ENCODE data around the gene PDGFA. TPM values are rescaled to one million over a fixed set of nuclear protein-coding genes. Genes with fewer than 3 reads are reported as not detected.

The PDGFA gene
- total and polyA plus RNA-seq, 4 donors = 21.8 to 40.6 (median 25.6) TPM

- WGBS, 2 donors = 92 to 94% methylated on average over 4 of the region's 4 CpGs
Measured at GRCh38 chr7:527723-528122, 8.1 kb upstream of the PDGFA start.

DNA sequence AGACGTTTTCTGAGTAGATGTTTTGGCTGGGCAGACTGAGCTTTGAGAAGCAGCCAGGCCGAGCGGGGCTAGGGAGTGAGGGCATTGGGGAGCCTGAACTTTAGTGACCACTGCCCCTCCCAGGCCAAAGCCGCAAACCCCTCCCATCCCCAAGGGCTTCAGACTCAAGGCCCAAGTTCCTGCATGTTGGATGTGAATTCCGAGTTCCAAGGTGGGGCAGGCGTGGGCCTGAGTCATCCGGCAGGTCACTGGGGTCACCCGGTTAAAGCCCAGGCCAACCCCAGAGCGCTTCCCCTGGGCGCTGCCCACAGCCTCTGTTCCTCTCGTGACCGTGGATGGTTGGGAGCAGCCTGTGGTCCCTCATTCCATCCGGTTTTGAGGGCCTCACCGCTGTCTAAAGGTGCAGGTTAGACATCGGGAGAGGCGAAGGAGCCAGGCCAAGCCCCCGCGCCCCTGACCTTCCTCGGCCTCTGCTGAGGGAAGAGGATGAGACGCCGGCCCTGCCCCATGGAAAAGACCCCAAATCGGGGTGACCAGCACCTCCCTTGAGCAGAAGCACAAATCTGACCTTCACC, 6.9 kb upstream of the PDGFA start:
- no peak overlapping the region for H3K9ac ChIP-seq (ENCODE audit: insufficient read depth in 1 of 2, low read length in 2 of 2)
- DNase-seq = no peak
- H3K4me3 ChIP-seq = no peak overlapping the region
- H3K36me3 ChIP-seq (ENCODE audit: control insufficient read depth in 4 of 4, insufficient read depth in 4 of 4, low read length in 4 of 4) = no peaks in the 10 kb centered on the region
- H3K27ac ChIP-seq (ENCODE audit: low read depth in 1 of 2, low read length in 1 of 2) = no peak overlapping the region
- H3K4me1 ChIP-seq (ENCODE audit: control insufficient read depth in 5 of 5, insufficient read depth in 5 of 5, low read length in 5 of 5) = peaks cover 0 to 4% (median 3%) of the 10 kb centered on the region in 5 donors
- ATAC-seq (ENCODE audit: insufficient read depth, low FRiP score) = no peak
- 87 to 89% methylated on average over 22 of the region's 22 CpGs for WGBS, 2 donors
- H3K9me3 ChIP-seq (ENCODE audit: control insufficient read depth in 4 of 4, insufficient read depth in 3 of 4, low read length in 3 of 4) = peaks cover 0 to 3% (median 0%) of the 10 kb centered on the region in 4 donors
- TF ChIP-seq, protein P1, sequence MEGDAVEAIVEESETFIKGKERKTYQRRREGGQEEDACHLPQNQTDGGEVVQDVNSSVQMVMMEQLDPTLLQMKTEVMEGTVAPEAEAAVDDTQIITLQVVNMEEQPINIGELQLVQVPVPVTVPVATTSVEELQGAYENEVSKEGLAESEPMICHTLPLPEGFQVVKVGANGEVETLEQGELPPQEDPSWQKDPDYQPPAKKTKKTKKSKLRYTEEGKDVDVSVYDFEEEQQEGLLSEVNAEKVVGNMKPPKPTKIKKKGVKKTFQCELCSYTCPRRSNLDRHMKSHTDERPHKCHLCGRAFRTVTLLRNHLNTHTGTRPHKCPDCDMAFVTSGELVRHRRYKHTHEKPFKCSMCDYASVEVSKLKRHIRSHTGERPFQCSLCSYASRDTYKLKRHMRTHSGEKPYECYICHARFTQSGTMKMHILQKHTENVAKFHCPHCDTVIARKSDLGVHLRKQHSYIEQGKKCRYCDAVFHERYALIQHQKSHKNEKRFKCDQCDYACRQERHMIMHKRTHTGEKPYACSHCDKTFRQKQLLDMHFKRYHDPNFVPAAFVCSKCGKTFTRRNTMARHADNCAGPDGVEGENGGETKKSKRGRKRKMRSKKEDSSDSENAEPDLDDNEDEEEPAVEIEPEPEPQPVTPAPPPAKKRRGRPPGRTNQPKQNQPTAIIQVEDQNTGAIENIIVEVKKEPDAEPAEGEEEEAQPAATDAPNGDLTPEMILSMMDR (IDR thresholded peaks at IDR 0.05; ENCODE audit: control extremely low read depth, extremely low read depth) = no peak
- H3K27me3 ChIP-seq (ENCODE audit: control insufficient read depth in 3 of 3, insufficient read depth in 3 of 3, low read length in 2 of 3) = peaks cover 0 to 18% (median 17%) of the 10 kb centered on the region in 3 donors

More at GRCh38 chr7:527723-528122, 8.1 kb upstream of the PDGFA start:
- H3K9ac ChIP-seq (ENCODE audit: insufficient read depth in 1 of 2, low read length in 2 of 2) = no peak overlapping the region
- no peak for ATAC-seq (ENCODE audit: insufficient read depth, low FRiP score)
- H3K9me3 ChIP-seq (ENCODE audit: control insufficient read depth in 4 of 4, insufficient read depth in 3 of 4, low read length in 3 of 4) = peaks cover 0 to 3% (median 0%) of the 10 kb centered on the region in 4 donors
- DNase-seq = no peak
- no peak overlapping the region for H3K27ac ChIP-seq (ENCODE audit: low read depth in 1 of 2, low read length in 1 of 2)
- no peaks in the 10 kb centered on the region for H3K36me3 ChIP-seq (ENCODE audit: control insufficient read depth in 4 of 4, insufficient read depth in 4 of 4, low read length in 4 of 4)
- H3K27me3 ChIP-seq (ENCODE audit: control insufficient read depth in 3 of 3, insufficient read depth in 3 of 3, low read length in 2 of 3) = peaks cover 0 to 17% (median 13%) of the 10 kb centered on the region in 3 donors
- no peaks in the 10 kb centered on the region for H3K4me1 ChIP-seq (ENCODE audit: control insufficient read depth in 5 of 5, insufficient read depth in 5 of 5, low read length in 5 of 5)
- no peak overlapping the region for H3K4me3 ChIP-seq
- TF ChIP-seq, protein P1 (IDR thresholded peaks at IDR 0.05; ENCODE audit: control extremely low read depth, extremely low read depth) = no peak

GRCh38 chr7:525740-526139, 6.1 kb upstream of the PDGFA start:
- DNase-seq (no peak), ATAC-seq (ENCODE audit: insufficient read depth, low FRiP score) (no peak)
- H3K4me1 ChIP-seq (ENCODE audit: control insufficient read depth in 5 of 5, insufficient read depth in 5 of 5, low read length in 5 of 5) = peaks cover 0 to 12% (median 4%) of the 10 kb centered on the region in 5 donors
- peak overlapping the region in 1 of 2 donors; percentile 14 for H3K27ac ChIP-seq (ENCODE audit: low read depth in 1 of 2, low read length in 1 of 2)
- no peak overlapping the region for H3K9ac ChIP-seq (ENCODE audit: insufficient read depth in 1 of 2, low read length in 2 of 2)
- H3K36me3 ChIP-seq (ENCODE audit: control insufficient read depth in 4 of 4, insufficient read depth in 4 of 4, low read length in 4 of 4) = no peaks in the 10 kb centered on the region
- H3K4me3 ChIP-seq = no peak overlapping the region
- peaks cover 0 to 3% (median 0%) of the 10 kb centered on the region in 4 donors for H3K9me3 ChIP-seq (ENCODE audit: control insufficient read depth in 4 of 4, insufficient read depth in 3 of 4, low read length in 3 of 4)
- TF ChIP-seq, protein P1 (IDR thresholded peaks at IDR 0.05; ENCODE audit: control extremely low read depth, extremely low read depth) = no peak
- 82 to 89% methylated on average over 12 of the region's 12 CpGs for WGBS, 2 donors
- H3K27me3 ChIP-seq (ENCODE audit: control insufficient read depth in 3 of 3, insufficient read depth in 3 of 3, low read length in 2 of 3) = peaks cover 0 to 24% (median 24%) of the 10 kb centered on the region in 3 donors
